Breast epithelium (tissue), 3 donors: Measurements from ENCODE around the gene GPR108.

ENCODE experiments used
- POLR2A ChIP-seq: fragments of 450-650 bp; IDR thresholded peaks from one replicate; pipeline ENCODE4 v1.6.1; 2016; ENCODE audit warnings: antibody characterized with exemption, mild to moderate bottlenecking, moderate library complexity
- TF ChIP-seq, protein P1 (sequence below), 3 donors: fragments of 450-650 bp; IDR thresholded peaks; one replicate each; pipeline ENCODE4 v1.5.1; 2016 to 2017; ENCODE audit warnings: antibody characterized with exemption in 3 of 3, mild to moderate bottlenecking in 3 of 3, moderate library complexity in 3 of 3

DNA sequence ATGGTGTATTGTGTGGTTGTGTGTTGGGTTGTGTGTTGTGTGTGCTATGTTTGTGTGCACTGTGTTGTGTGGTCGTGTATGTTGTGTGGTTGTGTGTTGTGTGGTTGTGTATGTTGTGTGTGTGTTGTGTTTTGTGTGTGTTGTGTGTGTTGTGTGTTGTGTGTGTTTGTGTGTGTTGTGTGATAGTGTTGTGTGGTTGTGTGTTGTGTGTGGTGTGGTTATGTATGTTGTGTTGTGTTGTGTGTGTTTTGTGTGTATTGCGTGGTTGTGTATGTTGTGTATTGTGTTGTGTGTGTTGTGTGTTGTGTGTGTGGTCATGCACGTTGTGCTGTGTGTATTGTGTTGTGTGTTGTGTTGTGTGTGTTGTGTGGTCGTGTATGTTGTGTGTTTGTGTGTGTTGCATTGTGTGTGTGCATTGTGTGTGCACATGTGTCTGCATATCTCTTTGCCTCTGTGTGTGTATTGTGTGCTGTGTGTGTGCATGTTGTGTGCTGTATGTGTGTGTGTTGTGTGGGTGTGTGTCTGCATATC, 19.9 kb downstream of the GPR108 start:
- TF ChIP-seq, protein P1, sequence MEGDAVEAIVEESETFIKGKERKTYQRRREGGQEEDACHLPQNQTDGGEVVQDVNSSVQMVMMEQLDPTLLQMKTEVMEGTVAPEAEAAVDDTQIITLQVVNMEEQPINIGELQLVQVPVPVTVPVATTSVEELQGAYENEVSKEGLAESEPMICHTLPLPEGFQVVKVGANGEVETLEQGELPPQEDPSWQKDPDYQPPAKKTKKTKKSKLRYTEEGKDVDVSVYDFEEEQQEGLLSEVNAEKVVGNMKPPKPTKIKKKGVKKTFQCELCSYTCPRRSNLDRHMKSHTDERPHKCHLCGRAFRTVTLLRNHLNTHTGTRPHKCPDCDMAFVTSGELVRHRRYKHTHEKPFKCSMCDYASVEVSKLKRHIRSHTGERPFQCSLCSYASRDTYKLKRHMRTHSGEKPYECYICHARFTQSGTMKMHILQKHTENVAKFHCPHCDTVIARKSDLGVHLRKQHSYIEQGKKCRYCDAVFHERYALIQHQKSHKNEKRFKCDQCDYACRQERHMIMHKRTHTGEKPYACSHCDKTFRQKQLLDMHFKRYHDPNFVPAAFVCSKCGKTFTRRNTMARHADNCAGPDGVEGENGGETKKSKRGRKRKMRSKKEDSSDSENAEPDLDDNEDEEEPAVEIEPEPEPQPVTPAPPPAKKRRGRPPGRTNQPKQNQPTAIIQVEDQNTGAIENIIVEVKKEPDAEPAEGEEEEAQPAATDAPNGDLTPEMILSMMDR (IDR thresholded peaks at IDR 0.05) = no peak
- no peak for TF ChIP-seq POLR2A
